Osteoblast (primary cell): ENCODE measurements around the gene GRIK4. TPM values are rescaled to one million over a fixed set of nuclear protein-coding genes. Genes with fewer than 3 reads are reported as not detected.

ENCODE experiments used
- DNase-seq: peaks from one replicate; pipeline ENCODE4 v3.0.0; 2011; ENCODE audit warnings: low spot score, mixed read lengths; ENCODE audit not compliant: insufficient read length; ENCODE audit errors: missing footprints
- H2AFZ ChIP-seq: 2 replicates; pipeline ENCODE4 v1.6.0; 2011; ENCODE audit warnings: mild to moderate bottlenecking, low read length
- H3K27ac ChIP-seq: 2 replicates; pipeline ENCODE4 v1.5.1; 2011; ENCODE audit warnings: mild to moderate bottlenecking, low read depth, low read length, moderate library complexity
- H3K27me3 ChIP-seq: 2 replicates; pipeline ENCODE4 v1.6.0; 2012; ENCODE audit warnings: mild to moderate bottlenecking, control low read depth, inconsistent platforms, low read length, moderate library complexity; ENCODE audit not compliant: insufficient read depth
- H3K36me3 ChIP-seq: 2 replicates; pipeline ENCODE4 v1.5.1; 2011; ENCODE audit warnings: mild to moderate bottlenecking, low read length, control low read depth, moderate library complexity; ENCODE audit not compliant: insufficient read depth
- H3K4me1 ChIP-seq: 2 replicates; pipeline ENCODE4 v1.5.1; 2011; ENCODE audit warnings: mild to moderate bottlenecking, low read length, control low read depth, moderate library complexity; ENCODE audit not compliant: insufficient read depth
- H3K4me2 ChIP-seq: 2 replicates; pipeline ENCODE4 v1.6.0; 2011; ENCODE audit warnings: mild to moderate bottlenecking, low read length; ENCODE audit not compliant: insufficient read depth
- H3K4me3 ChIP-seq: fragments of 200-600 bp; sonication (generic); 3 replicates; pipeline ENCODE4 v1.5.1; 2012; ENCODE audit warnings: mild to moderate bottlenecking, low read length, inconsistent platforms; ENCODE audit not compliant: insufficient read depth
- H3K79me2 ChIP-seq: 2 replicates; pipeline ENCODE4 v1.6.0; 2012; ENCODE audit warnings: mild to moderate bottlenecking, low read length, control low read depth, inconsistent platforms; ENCODE audit not compliant: insufficient read depth
- H3K9me3 ChIP-seq: 2 replicates; pipeline ENCODE4 v1.5.1; 2011; ENCODE audit warnings: low read depth, low read length, control low read depth
- H4K20me1 ChIP-seq: 2 replicates; pipeline ENCODE4 v1.6.0; 2012; ENCODE audit warnings: mild to moderate bottlenecking, low read length, control low read depth; ENCODE audit not compliant: insufficient read depth
- CTCF ChIP-seq: IDR thresholded peaks from 2 replicates; pipeline ENCODE4 v1.5.1; 2011; ENCODE audit warnings: mild to moderate bottlenecking, low read depth, low read length, moderate library complexity; ENCODE audit errors: extremely low read depth
- total RNA-seq: library from RNA; depleted of rRNA; stranded (reverse); fragments of >200 nt; gene quantifications from 2 replicates; pipeline ENCODE4 v1.2.3, GENCODE V29; 2012

GRIK4 gene
- total RNA-seq, 1 donor: under 0.01 TPM

GRCh38 chr11:121023848-121024751 lies 512.6 kb downstream of the GRIK4 start, which contains the start of gene TBCEL:
Gene TBCEL (plus strand): TSS chr11:121024102. CDS start chr11:121045691, 21,589 bp downstream.
- peaks cover 29% of the 10 kb centered on the region for H4K20me1 ChIP-seq
- H3K4me1 ChIP-seq: peaks cover 13% of the 10 kb centered on the region
- H3K4me2 ChIP-seq: peak within 1 kb of the TSS; percentile 89
- H3K27me3 ChIP-seq: no peaks in the 10 kb centered on the region
- H3K4me3 ChIP-seq: peak within 1 kb of the TSS; percentile 84
- H3K9me3 ChIP-seq: no peaks in the 10 kb centered on the region
- TF ChIP-seq CTCF: no peak
- H3K36me3 ChIP-seq: no peaks in the 10 kb centered on the region
- H2AFZ ChIP-seq: peak within 1 kb of the TSS; percentile 93
- peaks cover 51% of the 10 kb centered on the region for H3K79me2 ChIP-seq
- peak; percentile 99 for DNase-seq
- H3K27ac ChIP-seq: peak within 1 kb of the TSS; percentile 31

GRCh38 chr11:121024989-121025388 lies 513.4 kb downstream of the GRIK4 start:
- H3K27me3 ChIP-seq: no peaks in the 10 kb centered on the region
- DNase-seq: peak; percentile 11

GRCh38 chr11:121029153-121029552 lies 517.6 kb downstream of the GRIK4 start:
- Histone ChIP-seq H2AFZ (no peak overlapping the region), H3K27me3 (no peaks in the 10 kb centered on the region), H3K4me2 (no peak overlapping the region), H3K4me1 (peaks cover 9% of the 10 kb centered on the region), H4K20me1 (peaks cover 37% of the 10 kb centered on the region), H3K4me3 (no peak overlapping the region), H3K9me3 (no peaks in the 10 kb centered on the region), H3K36me3 (no peaks in the 10 kb centered on the region), H3K27ac (no peak overlapping the region), H3K79me2 (peaks cover 82% of the 10 kb centered on the region)
- TF ChIP-seq CTCF: no peak
- no peak for DNase-seq

More at GRCh38 chr11:121024989-121025388, 513.4 kb downstream of the GRIK4 start:
- peaks cover 30% of the 10 kb centered on the region for H4K20me1 ChIP-seq
- H2AFZ ChIP-seq: no peak overlapping the region
- TF ChIP-seq CTCF: no peak
- peaks cover 13% of the 10 kb centered on the region for H3K4me1 ChIP-seq
- H3K4me2 ChIP-seq: peak overlapping the region; percentile 89
- peak overlapping the region; percentile 31 for H3K27ac ChIP-seq
- no peaks in the 10 kb centered on the region for H3K36me3 ChIP-seq
- peak overlapping the region; percentile 84 for H3K4me3 ChIP-seq
- H3K79me2 ChIP-seq: peaks cover 60% of the 10 kb centered on the region
- no peaks in the 10 kb centered on the region for H3K9me3 ChIP-seq

- peaks cover 32% of the 10 kb centered on the region for H4K20me1 ChIP-seq
- H3K9me3 ChIP-seq: no peaks in the 10 kb centered on the region
- H3K4me3 ChIP-seq: no peak overlapping the region
- H2AFZ ChIP-seq: no peak overlapping the region
- H3K4me2 ChIP-seq: no peak overlapping the region
- H3K79me2 ChIP-seq: peaks cover 77% of the 10 kb centered on the region
- H3K27me3 ChIP-seq: no peaks in the 10 kb centered on the region
- no peak for DNase-seq
- H3K36me3 ChIP-seq: no peaks in the 10 kb centered on the region
- no peak for TF ChIP-seq CTCF
- peaks cover 4% of the 10 kb centered on the region for H3K4me1 ChIP-seq
- H3K27ac ChIP-seq: no peak overlapping the region
These were observed 518.4 kb downstream of the GRIK4 start for GRCh38 chr11:121029813-121030445.
